PFSK-1 (cell line): ENCODE measurements around the gene ARHGAP42.

Experiments
- FOXP2 ChIP-seq: optimal IDR thresholded peaks from 2 replicates; pipeline ENCODE3; 2011; ENCODE audit warnings: borderline replicate concordance, control low read depth, inconsistent platforms; ENCODE audit not compliant: insufficient read depth; ENCODE audit errors: extremely low read length, extremely low read depth
- POLR2AphosphoS5 ChIP-seq: IDR thresholded peaks from 2 replicates; pipeline ENCODE4 v1.6.1; 2012; ENCODE audit warnings: low read depth, mild to moderate bottlenecking, control low read depth, low read length, moderate library complexity
- SIN3A ChIP-seq: IDR thresholded peaks from 2 replicates; pipeline ENCODE4 v1.6.1; 2012; ENCODE audit warnings: mild to moderate bottlenecking, low read length, moderate library complexity, borderline replicate concordance; ENCODE audit not compliant: insufficient read depth
- TAF1 ChIP-seq: IDR thresholded peaks from 2 replicates; pipeline ENCODE4 v1.6.1; 2012; ENCODE audit warnings: low read length, control low read depth, borderline replicate concordance; ENCODE audit not compliant: insufficient read depth
- TF ChIP-seq, protein P1 (sequence below), 2 experiments: IDR thresholded peaks; 2 replicates each; pipeline versions ENCODE4 v1.6.1 to v1.8.0; 2011 to 2012; ENCODE audit warnings: low read depth in 2 of 2, low read length in 2 of 2, control low read depth in 1 of 2, inconsistent platforms in 1 of 2, mild to moderate bottlenecking in 1 of 2, moderate library complexity in 1 of 2; ENCODE audit not compliant: insufficient read depth in 1 of 2

ARHGAP42 gene

DNA sequence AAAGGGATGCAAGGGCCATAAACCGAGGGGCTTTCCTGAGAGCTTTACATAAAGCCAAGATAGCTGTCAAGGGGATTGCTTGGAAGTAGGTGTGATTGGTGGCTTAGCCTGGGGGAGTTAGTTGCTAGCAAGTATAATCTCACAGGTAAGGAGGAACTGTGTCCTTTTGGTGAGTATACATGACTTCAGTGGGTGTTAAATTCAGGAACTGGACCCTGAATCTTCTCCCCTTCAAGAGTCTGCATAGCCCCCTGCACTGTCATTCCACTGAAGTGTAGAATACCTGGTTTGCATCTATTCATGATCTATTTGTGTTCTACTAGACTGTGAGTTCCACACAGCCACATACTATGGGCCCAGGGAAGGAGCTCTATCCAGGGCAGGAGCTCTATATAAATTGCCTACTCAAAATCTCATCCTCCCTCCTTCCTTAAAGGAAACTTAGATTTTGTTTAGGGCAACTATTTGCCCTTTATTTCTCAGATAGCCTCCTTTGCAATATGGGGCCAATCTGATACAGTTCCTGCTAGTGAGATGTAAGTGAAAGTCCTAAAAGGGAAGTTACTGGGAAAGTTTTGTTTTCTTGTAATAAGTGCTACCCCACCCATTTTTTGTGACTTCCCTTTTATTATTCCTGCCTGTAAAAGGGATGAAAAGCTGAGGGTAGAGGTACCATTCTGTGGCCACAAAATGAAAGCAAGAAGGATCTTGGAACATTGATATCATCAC is 322.0 kb downstream of the ARHGAP42 start:
- TF ChIP-seq SIN3A: no peak
- TF ChIP-seq FOXP2: no peak
- TF ChIP-seq, protein P1, sequence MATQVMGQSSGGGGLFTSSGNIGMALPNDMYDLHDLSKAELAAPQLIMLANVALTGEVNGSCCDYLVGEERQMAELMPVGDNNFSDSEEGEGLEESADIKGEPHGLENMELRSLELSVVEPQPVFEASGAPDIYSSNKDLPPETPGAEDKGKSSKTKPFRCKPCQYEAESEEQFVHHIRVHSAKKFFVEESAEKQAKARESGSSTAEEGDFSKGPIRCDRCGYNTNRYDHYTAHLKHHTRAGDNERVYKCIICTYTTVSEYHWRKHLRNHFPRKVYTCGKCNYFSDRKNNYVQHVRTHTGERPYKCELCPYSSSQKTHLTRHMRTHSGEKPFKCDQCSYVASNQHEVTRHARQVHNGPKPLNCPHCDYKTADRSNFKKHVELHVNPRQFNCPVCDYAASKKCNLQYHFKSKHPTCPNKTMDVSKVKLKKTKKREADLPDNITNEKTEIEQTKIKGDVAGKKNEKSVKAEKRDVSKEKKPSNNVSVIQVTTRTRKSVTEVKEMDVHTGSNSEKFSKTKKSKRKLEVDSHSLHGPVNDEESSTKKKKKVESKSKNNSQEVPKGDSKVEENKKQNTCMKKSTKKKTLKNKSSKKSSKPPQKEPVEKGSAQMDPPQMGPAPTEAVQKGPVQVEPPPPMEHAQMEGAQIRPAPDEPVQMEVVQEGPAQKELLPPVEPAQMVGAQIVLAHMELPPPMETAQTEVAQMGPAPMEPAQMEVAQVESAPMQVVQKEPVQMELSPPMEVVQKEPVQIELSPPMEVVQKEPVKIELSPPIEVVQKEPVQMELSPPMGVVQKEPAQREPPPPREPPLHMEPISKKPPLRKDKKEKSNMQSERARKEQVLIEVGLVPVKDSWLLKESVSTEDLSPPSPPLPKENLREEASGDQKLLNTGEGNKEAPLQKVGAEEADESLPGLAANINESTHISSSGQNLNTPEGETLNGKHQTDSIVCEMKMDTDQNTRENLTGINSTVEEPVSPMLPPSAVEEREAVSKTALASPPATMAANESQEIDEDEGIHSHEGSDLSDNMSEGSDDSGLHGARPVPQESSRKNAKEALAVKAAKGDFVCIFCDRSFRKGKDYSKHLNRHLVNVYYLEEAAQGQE (IDR thresholded peaks at IDR 0.05; ENCODE audit: insufficient read depth in 1 of 2, low read depth in 2 of 2, low read length in 2 of 2): no peak
- no peak for TF ChIP-seq TAF1
- no peak for TF ChIP-seq POLR2AphosphoS5

DNA sequence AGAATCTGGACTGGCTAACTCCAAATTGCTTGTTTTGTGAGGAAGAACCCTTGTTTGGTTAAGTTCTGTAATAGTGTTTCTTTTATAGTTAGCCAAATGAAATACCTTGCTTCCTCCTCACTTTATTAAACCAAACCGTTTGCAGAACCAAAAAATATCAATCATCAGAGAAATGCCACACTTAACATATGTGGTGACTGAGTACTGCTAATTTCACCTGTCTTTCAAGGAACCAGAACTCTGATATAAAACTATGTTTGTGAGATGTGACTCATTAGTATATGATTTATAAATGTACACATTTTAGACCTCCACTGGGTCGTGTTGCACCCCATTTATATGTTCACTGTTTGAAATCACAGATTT is 322.6 kb downstream of the ARHGAP42 start:
- TF ChIP-seq SIN3A (no peak), POLR2AphosphoS5 (no peak), TAF1 (no peak), FOXP2 (no peak)
- TF ChIP-seq, protein P1 (IDR thresholded peaks at IDR 0.05; ENCODE audit: insufficient read depth in 1 of 2, low read depth in 2 of 2, low read length in 2 of 2): no peak

DNA sequence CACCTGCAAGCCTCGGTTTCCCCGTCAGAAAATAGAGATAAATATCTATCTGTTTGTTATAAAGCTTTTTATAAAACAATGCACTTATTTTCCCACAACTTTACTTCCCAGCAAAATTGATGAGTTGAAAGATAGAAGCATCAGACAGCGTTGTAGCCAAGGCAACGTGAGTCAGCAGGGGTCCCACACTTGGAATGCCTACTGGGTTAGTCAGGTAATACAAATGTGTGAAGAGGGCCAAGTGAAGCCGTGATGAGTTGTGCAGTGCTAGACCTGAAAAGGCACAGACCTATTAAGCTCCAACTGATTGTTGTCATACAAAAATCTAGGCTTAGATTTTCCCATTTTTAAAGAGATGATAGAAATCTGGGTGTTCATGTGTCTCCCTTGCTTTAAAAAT is 323.8 kb downstream of the ARHGAP42 start:
- no peak for TF ChIP-seq SIN3A
- TF ChIP-seq, protein P1 (IDR thresholded peaks at IDR 0.05; ENCODE audit: insufficient read depth in 1 of 2, low read depth in 2 of 2, low read length in 2 of 2): no peak
- TF ChIP-seq POLR2AphosphoS5: no peak
- TF ChIP-seq FOXP2: no peak
- no peak for TF ChIP-seq TAF1

DNA sequence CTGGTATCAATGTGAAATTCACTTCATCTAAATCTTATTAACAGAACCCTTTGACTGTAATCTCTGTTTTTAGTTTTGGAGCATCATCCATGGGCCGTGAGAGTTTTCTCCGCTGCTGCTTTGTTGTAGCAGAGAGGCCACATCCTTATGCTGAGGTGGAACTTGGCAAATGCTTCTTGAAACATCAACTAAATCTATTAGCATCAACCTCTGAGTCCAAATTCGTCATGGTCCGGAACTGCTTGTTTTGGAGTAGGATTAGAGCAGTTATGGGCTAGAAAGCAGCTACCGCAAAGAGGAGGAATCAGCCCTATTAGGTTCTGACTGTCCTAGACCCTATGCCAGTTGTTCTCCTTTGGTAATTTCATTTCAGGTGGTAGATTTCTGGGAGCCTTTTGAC is 324.8 kb downstream of the ARHGAP42 start:
- TF ChIP-seq FOXP2 (no peak), POLR2AphosphoS5 (no peak), TAF1 (no peak), SIN3A (no peak)
- TF ChIP-seq, protein P1 (IDR thresholded peaks at IDR 0.05; ENCODE audit: insufficient read depth in 1 of 2, low read depth in 2 of 2, low read length in 2 of 2): no peak
